Measurements from ENCODE around the gene MACROD2.

Gene MACROD2

GRCh38 chr20:14336686-14337085, 341.4 kb downstream of the MACROD2 start:
- DNase-seq (ENCODE audit: low read depth): no peak

- DNase-seq (ENCODE audit: low read depth): no peak
Observed at GRCh38 chr20:14337400-14338171, 342.3 kb downstream of the MACROD2 start, which contains the start of gene FLRT3. Gene FLRT3 (minus strand): TSS chr20:14337612. CDS start chr20:14327506, 10,106 bp downstream.

- DNase-seq (ENCODE audit: low read depth): no peak
Observed at GRCh38 chr20:14341801-14342200, 346.5 kb downstream of the MACROD2 start.

- DNase-seq (ENCODE audit: low read depth): no peak
Observed at GRCh38 chr20:14342918-14343317, 347.6 kb downstream of the MACROD2 start.

- DNase-seq (ENCODE audit: low read depth): no peak
Observed at GRCh38 chr20:14343491-14344065, 348.3 kb downstream of the MACROD2 start.

- no peak for DNase-seq (ENCODE audit: low read depth)
Observed at GRCh38 chr20:14344746-14345145, 349.4 kb downstream of the MACROD2 start.

GRCh38 chr20:14355791-14356190, 360.5 kb downstream of the MACROD2 start:
- DNase-seq (ENCODE audit: low read depth): no peak

GRCh38 chr20:14360416-14360815, 365.1 kb downstream of the MACROD2 start:
- DNase-seq (ENCODE audit: low read depth): no peak

- DNase-seq (ENCODE audit: low read depth): no peak
Observed at GRCh38 chr20:14361509-14362345, 366.4 kb downstream of the MACROD2 start.

- no peak for DNase-seq (ENCODE audit: low read depth)
Observed at GRCh38 chr20:14374196-14374595, 378.9 kb downstream of the MACROD2 start.

GRCh38 chr20:14375416-14375985, 380.2 kb downstream of the MACROD2 start:
- DNase-seq (ENCODE audit: low read depth): no peak

GRCh38 chr20:14378326-14378725, 383.0 kb downstream of the MACROD2 start:
- DNase-seq (ENCODE audit: low read depth): no peak

- no peak for DNase-seq (ENCODE audit: low read depth)
Observed at GRCh38 chr20:14383335-14383734, 388.0 kb downstream of the MACROD2 start.

- DNase-seq (ENCODE audit: low read depth): no peak
Observed at GRCh38 chr20:14384416-14385175, 389.3 kb downstream of the MACROD2 start.

- no peak for DNase-seq (ENCODE audit: low read depth)
Observed at GRCh38 chr20:14385176-14385740, 389.9 kb downstream of the MACROD2 start.

GRCh38 chr20:14386726-14387125, 391.4 kb downstream of the MACROD2 start:
- no peak for DNase-seq (ENCODE audit: low read depth)

GRCh38 chr20:14401479-14402138, 406.3 kb downstream of the MACROD2 start:
- no peak for DNase-seq (ENCODE audit: low read depth)

GRCh38 chr20:14404515-14404914, 409.2 kb downstream of the MACROD2 start:
- no peak for DNase-seq (ENCODE audit: low read depth)

- DNase-seq (ENCODE audit: low read depth): no peak
Observed at GRCh38 chr20:14406495-14406894, 411.2 kb downstream of the MACROD2 start.

- DNase-seq (ENCODE audit: low read depth): no peak
Observed at GRCh38 chr20:14407336-14407735, 412.0 kb downstream of the MACROD2 start.

Data from stimulated activated CD8-positive, alpha-beta memory T cell treated with anti-CD3 and anti-CD28 coated beads, Interleukin-15, amount 100 ng/mL, for 24 hours (primary cell).